HepG2 (cell line): ENCODE measurements around the gene MYLK. TPM values are rescaled to one million over a fixed set of nuclear protein-coding genes. Genes with fewer than 3 reads are reported as not detected.

ENCODE experiments used
- AHR ChIP-seq: IDR thresholded peaks from 2 replicates; pipeline ENCODE4 v1.6.1; 2018; ENCODE audit warnings: missing genetic modification reagents, missing compliant biosample characterization
- EEA1 ChIP-seq: sonication (generic); formaldehyde crosslinking; IDR thresholded peaks from 2 replicates; pipeline ENCODE4 v1.5.1; 2020; ENCODE audit warnings: mild to moderate bottlenecking, missing genetic modification reagents, borderline replicate concordance
- KDM5B ChIP-seq: sonication (generic); formaldehyde crosslinking; IDR thresholded peaks from 2 replicates; pipeline ENCODE4 v1.4.0; 2020; ENCODE audit warnings: missing genetic modification reagents, mild to moderate bottlenecking, borderline replicate concordance
- MAFF ChIP-seq: IDR thresholded peaks from 2 replicates; pipeline ENCODE4 v1.6.1; 2011; ENCODE audit warnings: low read depth, low read length, improper control_type of control experiment
- MYNN ChIP-seq: sonication (generic); formaldehyde crosslinking; IDR thresholded peaks from 2 replicates; pipeline ENCODE4 v1.4.0; 2020; ENCODE audit warnings: mild to moderate bottlenecking, low read depth, missing genetic modification reagents
- NR2C2 ChIP-seq: sonication (generic); formaldehyde crosslinking; IDR thresholded peaks from 2 replicates; pipeline ENCODE4 v1.4.0; 2020; ENCODE audit warnings: missing genetic modification reagents, mild to moderate bottlenecking, moderate library complexity, borderline replicate concordance
- RFXANK ChIP-seq: IDR thresholded peaks from 2 replicates; pipeline ENCODE4 v1.6.1; 2016
- SAFB2 ChIP-seq: sonication (generic); formaldehyde crosslinking; IDR thresholded peaks from 2 replicates; pipeline ENCODE4 v1.5.1; 2020; ENCODE audit warnings: missing genetic modification reagents, low read depth, mild to moderate bottlenecking, borderline replicate concordance
- SP2 ChIP-seq: sonication (generic); formaldehyde crosslinking; IDR thresholded peaks from 2 replicates; pipeline ENCODE4 v1.5.1; 2020; ENCODE audit warnings: mild to moderate bottlenecking, missing genetic modification reagents
- SRF ChIP-seq: IDR thresholded peaks from 2 replicates; pipeline ENCODE4 v1.6.1; 2011; ENCODE audit warnings: mild to moderate bottlenecking, low read depth, low read length, moderate library complexity
- XBP1 ChIP-seq: sonication (generic); formaldehyde crosslinking; IDR thresholded peaks from 2 replicates; pipeline ENCODE4 v1.5.0; 2020; ENCODE audit warnings: missing genetic modification reagents
- ZNF274 ChIP-seq: sonication (generic); formaldehyde crosslinking; IDR thresholded peaks from 2 replicates; pipeline ENCODE4 v1.5.1; 2020; ENCODE audit warnings: mild to moderate bottlenecking, missing genetic modification reagents
- ZNF343 ChIP-seq: sonication (generic); formaldehyde crosslinking; IDR thresholded peaks from 2 replicates; pipeline ENCODE4 v1.4.0; 2020; ENCODE audit warnings: mild to moderate bottlenecking, missing genetic modification reagents
- ZNF615 ChIP-seq: sonication (generic); formaldehyde crosslinking; IDR thresholded peaks from 2 replicates; pipeline ENCODE4 v1.5.0; 2020; ENCODE audit warnings: mild to moderate bottlenecking, missing genetic modification reagents, borderline replicate concordance
- polyA plus RNA-seq, 8 experiments: library from polyadenylated mRNA; depleted of rRNA in 3 of 8; stranded (reverse) in 7 of 8; unstranded in 1 of 8; fragments of >200 nt; fragmentation: Illumina TruSeq in 4 of 8; extraction: Trizol in 4 of 8; gene quantifications; 2 replicates each; pipeline versions ENCODE4 v1.2.1 to v1.2.3, GENCODE V29; 2011 to 2016; ENCODE audit warnings: low read depth in 4 of 8, missing spikeins in 1 of 8, mixed read lengths in 1 of 8; ENCODE audit not compliant: insufficient read depth in 1 of 8
- total RNA-seq, 5 experiments: library from RNA; depleted of rRNA; stranded (reverse); fragments of >200 nt; fragmentation: Illumina TruSeq; extraction: Trizol; gene quantifications; 2 replicates each; pipeline ENCODE4 v1.2.3, GENCODE V29; 2016; ENCODE audit warnings: low read depth in 1 of 5
- TF ChIP-seq, protein P1 (sequence below): sonication (generic); formaldehyde crosslinking; IDR thresholded peaks from 2 replicates; pipeline ENCODE4 v1.5.0; 2020; ENCODE audit warnings: mild to moderate bottlenecking, missing genetic modification reagents
- TF ChIP-seq, protein P2 (sequence below): conservative IDR thresholded peaks from 2 replicates; pipeline ENCODE4 v1.6.1; 2018; ENCODE audit warnings: missing genetic modification reagents
- TF ChIP-seq, protein P3 (sequence below): sonication (generic); formaldehyde crosslinking; IDR thresholded peaks from 2 replicates; pipeline ENCODE4 v1.5.0; 2020; ENCODE audit warnings: mild to moderate bottlenecking, missing genetic modification reagents, borderline replicate concordance
- TF ChIP-seq, protein P4 (sequence below): sonication (generic); formaldehyde crosslinking; IDR thresholded peaks from 2 replicates; pipeline ENCODE4 v1.4.0; 2020; ENCODE audit warnings: missing genetic modification reagents, borderline replicate concordance
- TF ChIP-seq, protein P5 (sequence below): sonication (generic); formaldehyde crosslinking; IDR thresholded peaks from 2 replicates; pipeline ENCODE4 v1.4.0; 2020; ENCODE audit warnings: mild to moderate bottlenecking, missing genetic modification reagents

The MYLK gene
- total and polyA plus RNA-seq, 2 of the 13 experiments (the other 11 are each of a cell fraction or from before 2014, with no cell fraction given): 10.6 to 34.9 TPM

DNA sequence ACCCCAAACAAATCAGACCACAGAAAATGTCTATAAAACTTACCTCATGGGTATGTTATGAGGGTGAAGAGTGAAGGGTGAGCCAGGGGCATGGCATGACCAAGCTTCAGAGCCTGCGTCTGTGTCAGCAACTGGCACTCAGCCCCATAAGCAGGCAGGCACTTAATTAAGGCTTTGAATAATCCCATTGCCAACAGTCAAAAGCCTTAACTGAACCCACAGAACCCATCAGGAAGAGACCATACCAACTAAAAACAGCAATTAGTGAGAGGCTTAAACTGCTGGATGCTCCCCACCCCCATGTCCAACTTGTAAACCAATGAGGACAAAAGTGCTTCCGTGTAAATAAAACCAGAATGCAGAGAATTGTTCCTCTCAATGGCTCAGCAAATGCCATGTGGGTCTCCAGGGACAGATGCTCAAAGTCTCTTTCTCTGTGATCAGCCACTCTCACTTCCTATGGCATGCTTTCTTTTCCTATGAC is 126.0 kb downstream of the MYLK start (continued):
- TF ChIP-seq, protein P1, sequence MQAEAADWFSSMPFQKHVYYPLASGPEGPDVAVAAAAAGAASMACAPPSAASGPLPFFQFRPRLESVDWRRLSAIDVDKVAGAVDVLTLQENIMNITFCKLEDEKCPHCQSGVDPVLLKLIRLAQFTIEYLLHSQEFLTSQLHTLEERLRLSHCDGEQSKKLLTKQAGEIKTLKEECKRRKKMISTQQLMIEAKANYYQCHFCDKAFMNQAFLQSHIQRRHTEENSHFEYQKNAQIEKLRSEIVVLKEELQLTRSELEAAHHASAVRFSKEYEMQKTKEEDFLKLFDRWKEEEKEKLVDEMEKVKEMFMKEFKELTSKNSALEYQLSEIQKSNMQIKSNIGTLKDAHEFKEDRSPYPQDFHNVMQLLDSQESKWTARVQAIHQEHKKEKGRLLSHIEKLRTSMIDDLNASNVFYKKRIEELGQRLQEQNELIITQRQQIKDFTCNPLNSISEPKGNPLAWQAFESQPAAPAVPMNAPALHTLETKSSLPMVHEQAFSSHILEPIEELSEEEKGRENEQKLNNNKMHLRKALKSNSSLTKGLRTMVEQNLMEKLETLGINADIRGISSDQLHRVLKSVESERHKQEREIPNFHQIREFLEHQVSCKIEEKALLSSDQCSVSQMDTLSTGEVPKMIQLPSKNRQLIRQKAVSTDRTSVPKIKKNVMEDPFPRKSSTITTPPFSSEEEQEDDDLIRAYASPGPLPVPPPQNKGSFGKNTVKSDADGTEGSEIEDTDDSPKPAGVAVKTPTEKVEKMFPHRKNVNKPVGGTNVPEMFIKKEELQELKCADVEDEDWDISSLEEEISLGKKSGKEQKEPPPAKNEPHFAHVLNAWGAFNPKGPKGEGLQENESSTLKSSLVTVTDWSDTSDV (CRISPR knock-in tag): no peak
- TF ChIP-seq SP2 (CRISPR knock-in tag) (no peak), SRF (no peak), ZNF343 (no peak), SAFB2 (CRISPR knock-in tag) (no peak), EEA1 (CRISPR knock-in tag) (no peak), MAFF (no peak), XBP1 (CRISPR knock-in tag) (no peak), RFXANK (CRISPR knock-in tag) (no peak), AHR (no peak), KDM5B (CRISPR knock-in tag) (no peak), NR2C2 (CRISPR knock-in tag) (no peak), ZNF615 (CRISPR knock-in tag) (no peak), ZNF274 (CRISPR knock-in tag) (no peak), MYNN (CRISPR knock-in tag) (no peak)
- TF ChIP-seq, protein P2, sequence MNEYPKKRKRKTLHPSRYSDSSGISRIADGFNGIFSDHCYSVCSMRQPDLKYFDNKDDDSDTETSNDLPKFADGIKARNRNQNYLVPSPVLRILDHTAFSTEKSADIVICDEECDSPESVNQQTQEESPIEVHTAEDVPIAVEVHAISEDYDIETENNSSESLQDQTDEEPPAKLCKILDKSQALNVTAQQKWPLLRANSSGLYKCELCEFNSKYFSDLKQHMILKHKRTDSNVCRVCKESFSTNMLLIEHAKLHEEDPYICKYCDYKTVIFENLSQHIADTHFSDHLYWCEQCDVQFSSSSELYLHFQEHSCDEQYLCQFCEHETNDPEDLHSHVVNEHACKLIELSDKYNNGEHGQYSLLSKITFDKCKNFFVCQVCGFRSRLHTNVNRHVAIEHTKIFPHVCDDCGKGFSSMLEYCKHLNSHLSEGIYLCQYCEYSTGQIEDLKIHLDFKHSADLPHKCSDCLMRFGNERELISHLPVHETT (CRISPR knock-in tag): no peak
- TF ChIP-seq, protein P3, sequence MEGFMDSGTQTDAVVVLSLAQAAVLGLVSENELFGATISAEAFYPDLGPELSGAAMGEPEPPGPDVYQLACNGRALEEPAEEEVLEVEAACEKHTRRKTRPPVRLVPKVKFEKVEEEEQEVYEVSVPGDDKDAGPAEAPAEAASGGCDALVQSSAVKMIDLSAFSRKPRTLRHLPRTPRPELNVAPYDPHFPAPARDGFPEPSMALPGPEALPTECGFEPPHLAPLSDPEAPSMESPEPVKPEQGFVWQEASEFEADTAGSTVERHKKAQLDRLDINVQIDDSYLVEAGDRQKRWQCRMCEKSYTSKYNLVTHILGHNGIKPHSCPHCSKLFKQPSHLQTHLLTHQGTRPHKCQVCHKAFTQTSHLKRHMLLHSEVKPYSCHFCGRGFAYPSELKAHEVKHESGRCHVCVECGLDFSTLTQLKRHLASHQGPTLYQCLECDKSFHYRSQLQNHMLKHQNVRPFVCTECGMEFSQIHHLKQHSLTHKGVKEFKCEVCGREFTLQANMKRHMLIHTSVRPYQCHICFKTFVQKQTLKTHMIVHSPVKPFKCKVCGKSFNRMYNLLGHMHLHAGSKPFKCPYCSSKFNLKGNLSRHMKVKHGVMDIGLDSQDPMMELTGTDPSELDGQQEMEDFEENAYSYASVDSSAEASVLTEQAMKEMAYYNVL (CRISPR knock-in tag): peak; percentile 81; the same call in 1 of the 2 replicates
- TF ChIP-seq, protein P4, sequence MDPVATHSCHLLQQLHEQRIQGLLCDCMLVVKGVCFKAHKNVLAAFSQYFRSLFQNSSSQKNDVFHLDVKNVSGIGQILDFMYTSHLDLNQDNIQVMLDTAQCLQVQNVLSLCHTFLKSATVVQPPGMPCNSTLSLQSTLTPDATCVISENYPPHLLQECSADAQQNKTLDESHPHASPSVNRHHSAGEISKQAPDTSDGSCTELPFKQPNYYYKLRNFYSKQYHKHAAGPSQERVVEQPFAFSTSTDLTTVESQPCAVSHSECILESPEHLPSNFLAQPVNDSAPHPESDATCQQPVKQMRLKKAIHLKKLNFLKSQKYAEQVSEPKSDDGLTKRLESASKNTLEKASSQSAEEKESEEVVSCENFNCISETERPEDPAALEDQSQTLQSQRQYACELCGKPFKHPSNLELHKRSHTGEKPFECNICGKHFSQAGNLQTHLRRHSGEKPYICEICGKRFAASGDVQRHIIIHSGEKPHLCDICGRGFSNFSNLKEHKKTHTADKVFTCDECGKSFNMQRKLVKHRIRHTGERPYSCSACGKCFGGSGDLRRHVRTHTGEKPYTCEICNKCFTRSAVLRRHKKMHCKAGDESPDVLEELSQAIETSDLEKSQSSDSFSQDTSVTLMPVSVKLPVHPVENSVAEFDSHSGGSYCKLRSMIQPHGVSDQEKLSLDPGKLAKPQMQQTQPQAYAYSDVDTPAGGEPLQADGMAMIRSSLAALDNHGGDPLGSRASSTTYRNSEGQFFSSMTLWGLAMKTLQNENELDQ (CRISPR knock-in tag): no peak
- TF ChIP-seq, protein P5, sequence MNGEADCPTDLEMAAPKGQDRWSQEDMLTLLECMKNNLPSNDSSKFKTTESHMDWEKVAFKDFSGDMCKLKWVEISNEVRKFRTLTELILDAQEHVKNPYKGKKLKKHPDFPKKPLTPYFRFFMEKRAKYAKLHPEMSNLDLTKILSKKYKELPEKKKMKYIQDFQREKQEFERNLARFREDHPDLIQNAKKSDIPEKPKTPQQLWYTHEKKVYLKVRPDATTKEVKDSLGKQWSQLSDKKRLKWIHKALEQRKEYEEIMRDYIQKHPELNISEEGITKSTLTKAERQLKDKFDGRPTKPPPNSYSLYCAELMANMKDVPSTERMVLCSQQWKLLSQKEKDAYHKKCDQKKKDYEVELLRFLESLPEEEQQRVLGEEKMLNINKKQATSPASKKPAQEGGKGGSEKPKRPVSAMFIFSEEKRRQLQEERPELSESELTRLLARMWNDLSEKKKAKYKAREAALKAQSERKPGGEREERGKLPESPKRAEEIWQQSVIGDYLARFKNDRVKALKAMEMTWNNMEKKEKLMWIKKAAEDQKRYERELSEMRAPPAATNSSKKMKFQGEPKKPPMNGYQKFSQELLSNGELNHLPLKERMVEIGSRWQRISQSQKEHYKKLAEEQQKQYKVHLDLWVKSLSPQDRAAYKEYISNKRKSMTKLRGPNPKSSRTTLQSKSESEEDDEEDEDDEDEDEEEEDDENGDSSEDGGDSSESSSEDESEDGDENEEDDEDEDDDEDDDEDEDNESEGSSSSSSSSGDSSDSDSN (CRISPR knock-in tag): 0 out of 2 replicates have a peak, but pooled peaks have one; percentile 14
